Measurements from ENCODE around the gene APPL1. TPM values are rescaled to one million over a fixed set of nuclear protein-coding genes. Genes with fewer than 3 reads are reported as not detected.
"Not testable (repeated sequence)": the region's sequence is repeated elsewhere in the genome, so short reads cannot be mapped to it uniquely, and the experiment has no call there.

APPL1 gene
- total RNA-seq, 2 donors from 2014 or later, result 25.8 to 34.9 TPM

- no peak for TF ChIP-seq CTCF (IDR thresholded peaks at IDR 0.05)
- no peak overlapping the region for H3K9ac ChIP-seq (ENCODE audit: low read depth in 2 of 2, low read length in 2 of 2)
- H3K4me1 ChIP-seq, result no peaks in the 10 kb centered on the region
- no peaks in the 10 kb centered on the region for H3K27me3 ChIP-seq
- no peak overlapping the region for H3K27ac ChIP-seq
- DNase-seq, result no peak
- H3K9me3 ChIP-seq, result no peaks in the 10 kb centered on the region
- H3K36me3 ChIP-seq, result no peaks in the 10 kb centered on the region
- intact Hi-C loops (cut with DNase I), result no loop called here
- H3K4me3 ChIP-seq, result no peak overlapping the region
Observed at GRCh38 chr3:57287205-57287604, 59.7 kb downstream of the APPL1 start.

- no peak for TF ChIP-seq CTCF (IDR thresholded peaks at IDR 0.05)
- Histone ChIP-seq H3K27me3 (no peaks in the 10 kb centered on the region), H3K4me1 (no peaks in the 10 kb centered on the region), H3K9me3 (no peaks in the 10 kb centered on the region), H3K36me3 (no peaks in the 10 kb centered on the region), H3K9ac (ENCODE audit: low read depth in 2 of 2, low read length in 2 of 2) (no peak overlapping the region), H3K27ac (no peak overlapping the region), H3K4me3 (no peak overlapping the region)
- DNase-seq, result no peak
- intact Hi-C loops (cut with DNase I), result no loop called here
Observed at GRCh38 chr3:57288403-57288802, 60.9 kb downstream of the APPL1 start.

- no peaks in the 10 kb centered on the region for H3K27me3 ChIP-seq
- no peak within 1 kb of the TSS for H3K9ac ChIP-seq (ENCODE audit: low read depth in 2 of 2, low read length in 2 of 2)
- no peak for TF ChIP-seq CTCF (IDR thresholded peaks at IDR 0.05)
- intact Hi-C loops (cut with DNase I), result no loop called here
- H3K4me3 ChIP-seq, result no peak within 1 kb of the TSS
- no peaks in the 10 kb centered on the region for H3K36me3 ChIP-seq
- no peaks in the 10 kb centered on the region for H3K9me3 ChIP-seq
- DNase-seq, result no peak
- no peaks in the 10 kb centered on the region for H3K4me1 ChIP-seq
- no peak within 1 kb of the TSS for H3K27ac ChIP-seq
Observed at GRCh38 chr3:57292159-57292896, 64.8 kb downstream of the APPL1 start, which contains the start of gene ASB14. Gene ASB14, minus strand, starts transcription at chr3:57292685. Its CDS starts 652 bp downstream, at chr3:57292033.

GRCh38 chr3:57292897-57293526 is 65.5 kb downstream of the APPL1 start:
- Histone ChIP-seq H3K9ac (ENCODE audit: low read depth in 2 of 2, low read length in 2 of 2) (no peak overlapping the region), H3K4me3 (no peak overlapping the region), H3K27ac (no peak overlapping the region), H3K36me3 (no peaks in the 10 kb centered on the region), H3K27me3 (no peaks in the 10 kb centered on the region), H3K9me3 (no peaks in the 10 kb centered on the region), H3K4me1 (no peaks in the 10 kb centered on the region)
- no peak for TF ChIP-seq CTCF (IDR thresholded peaks at IDR 0.05)
- intact Hi-C loops (cut with DNase I), result no loop called here
- no peak for DNase-seq

GRCh38 chr3:57298041-57298440 is 70.5 kb downstream of the APPL1 start:
- Histone ChIP-seq H3K9ac (ENCODE audit: low read depth in 2 of 2, low read length in 2 of 2) (no peak overlapping the region), H3K4me3 (no peak overlapping the region), H3K4me1 (no peaks in the 10 kb centered on the region), H3K9me3 (no peaks in the 10 kb centered on the region), H3K36me3 (no peaks in the 10 kb centered on the region), H3K27me3 (no peaks in the 10 kb centered on the region), H3K27ac (no peak overlapping the region)
- DNase-seq, result no peak
- TF ChIP-seq CTCF (IDR thresholded peaks at IDR 0.05), result no peak
- intact Hi-C loops (cut with DNase I), result no loop called here

GRCh38 chr3:57303520-57303919 is 76.0 kb downstream of the APPL1 start:
- H3K36me3 ChIP-seq; intact Hi-C loops (cut with DNase I); H3K4me3 ChIP-seq; H3K4me1 ChIP-seq; H3K27ac ChIP-seq; H3K9ac ChIP-seq (ENCODE audit: low read depth in 2 of 2, low read length in 2 of 2); DNase-seq; H3K9me3 ChIP-seq; H3K27me3 ChIP-seq: not testable (repeated sequence)

Data from colonic mucosa (tissue), 4 donors.